ENCODE measurements around the gene MAOA. TPM values are rescaled to one million over a fixed set of nuclear protein-coding genes. Genes with fewer than 3 reads are reported as not detected.

The MAOA gene
- total RNA-seq, 1 donor from 2014 or later: 4.0 TPM

GRCh38 chrX:43716696-43717095, 60.6 kb downstream of the MAOA start:
- H3K27me3 Mint-ChIP-seq (ENCODE audit: low read depth): no peaks in the 10 kb centered on the region
- no peaks in the 10 kb centered on the region for H3K4me1 Mint-ChIP-seq (ENCODE audit: low read depth)
- no peak overlapping the region for H3K27ac Mint-ChIP-seq (ENCODE audit: unreplicated experiment)
- no peaks in the 10 kb centered on the region for H3K36me3 Mint-ChIP-seq (ENCODE audit: low read depth)
- DNase-seq (ENCODE audit: low spot score): no peak
- TF ChIP-seq CTCF (IDR thresholded peaks at IDR 0.05): no peak
- peaks cover 6% of the 10 kb centered on the region for H3K9me3 Mint-ChIP-seq (ENCODE audit: low read depth)
- H3K4me3 Mint-ChIP-seq (ENCODE audit: unreplicated experiment): no peak overlapping the region

- H3K4me3 Mint-ChIP-seq (ENCODE audit: unreplicated experiment): no peak overlapping the region
- H3K27me3 Mint-ChIP-seq (ENCODE audit: low read depth): no peaks in the 10 kb centered on the region
- no peak for TF ChIP-seq CTCF (IDR thresholded peaks at IDR 0.05)
- H3K9me3 Mint-ChIP-seq (ENCODE audit: low read depth): peaks cover 6% of the 10 kb centered on the region
- no peak overlapping the region for H3K27ac Mint-ChIP-seq (ENCODE audit: unreplicated experiment)
- H3K36me3 Mint-ChIP-seq (ENCODE audit: low read depth): peaks cover under 1% of the 10 kb centered on the region
- no peak for DNase-seq (ENCODE audit: low spot score)
- H3K4me1 Mint-ChIP-seq (ENCODE audit: low read depth): no peaks in the 10 kb centered on the region
Measured at GRCh38 chrX:43717161-43717560, 61.1 kb downstream of the MAOA start.

GRCh38 chrX:43718081-43718480, 62.0 kb downstream of the MAOA start:
- TF ChIP-seq CTCF (IDR thresholded peaks at IDR 0.05): no peak
- Mint-ChIP-seq H3K9me3 (ENCODE audit: low read depth) (peaks cover 4% of the 10 kb centered on the region), H3K36me3 (ENCODE audit: low read depth) (peaks cover 2% of the 10 kb centered on the region), H3K27ac (ENCODE audit: unreplicated experiment) (no peak overlapping the region), H3K27me3 (ENCODE audit: low read depth) (no peaks in the 10 kb centered on the region), H3K4me1 (ENCODE audit: low read depth) (no peaks in the 10 kb centered on the region), H3K4me3 (ENCODE audit: unreplicated experiment) (no peak overlapping the region)
- DNase-seq (ENCODE audit: low spot score): no peak

GRCh38 chrX:43718546-43718945, 62.4 kb downstream of the MAOA start:
- Mint-ChIP-seq H3K4me1 (ENCODE audit: low read depth) (no peaks in the 10 kb centered on the region), H3K9me3 (ENCODE audit: low read depth) (peaks cover 6% of the 10 kb centered on the region), H3K36me3 (ENCODE audit: low read depth) (peaks cover 2% of the 10 kb centered on the region), H3K4me3 (ENCODE audit: unreplicated experiment) (no peak overlapping the region), H3K27ac (ENCODE audit: unreplicated experiment) (no peak overlapping the region), H3K27me3 (ENCODE audit: low read depth) (no peaks in the 10 kb centered on the region)
- DNase-seq (ENCODE audit: low spot score): no peak
- no peak for TF ChIP-seq CTCF (IDR thresholded peaks at IDR 0.05)

- Mint-ChIP-seq H3K4me1 (ENCODE audit: low read depth) (no peaks in the 10 kb centered on the region), H3K27me3 (ENCODE audit: low read depth) (no peaks in the 10 kb centered on the region), H3K4me3 (ENCODE audit: unreplicated experiment) (no peak overlapping the region), H3K36me3 (ENCODE audit: low read depth) (peaks cover 2% of the 10 kb centered on the region), H3K9me3 (ENCODE audit: low read depth) (peaks cover 7% of the 10 kb centered on the region), H3K27ac (ENCODE audit: unreplicated experiment) (no peak overlapping the region)
- no peak for DNase-seq (ENCODE audit: low spot score)
- no peak for TF ChIP-seq CTCF (IDR thresholded peaks at IDR 0.05)
Measured at GRCh38 chrX:43718956-43719355, 62.9 kb downstream of the MAOA start.

Data from chondrocyte (in vitro differentiated cells).